Coronary artery (tissue), 2 donors: ENCODE data around the gene FBXO34.

Source experiments
- DNase-seq: peaks from one replicate; pipeline ENCODE4 v3.0.0-alpha.2; 2017; ENCODE audit warnings: low spot score
- H3K27ac ChIP-seq, 2 donors: fragments of 200-600 bp; sonication (generic); one replicate each; pipeline ENCODE4 v1.5.1; 2016 to 2019
- H3K4me3 ChIP-seq: fragments of 200-600 bp; sonication (generic); 2 replicates; pipeline ENCODE4 v1.5.1; 2016; ENCODE audit warnings: mild to moderate bottlenecking, moderate library complexity
- TF ChIP-seq, protein P1 (sequence below): fragments of 200-600 bp; sonication (generic); IDR thresholded peaks from one replicate; pipeline ENCODE4 v1.5.1; 2019; ENCODE audit warnings: antibody characterized with exemption

FBXO34 gene

GRCh38 chr14:55386037-55386808, 115.0 kb downstream of the FBXO34 start:
- Histone ChIP-seq H3K27ac (no peak overlapping the region), H3K4me3 (no peak overlapping the region)
- DNase-seq: no peak
- TF ChIP-seq, protein P1, sequence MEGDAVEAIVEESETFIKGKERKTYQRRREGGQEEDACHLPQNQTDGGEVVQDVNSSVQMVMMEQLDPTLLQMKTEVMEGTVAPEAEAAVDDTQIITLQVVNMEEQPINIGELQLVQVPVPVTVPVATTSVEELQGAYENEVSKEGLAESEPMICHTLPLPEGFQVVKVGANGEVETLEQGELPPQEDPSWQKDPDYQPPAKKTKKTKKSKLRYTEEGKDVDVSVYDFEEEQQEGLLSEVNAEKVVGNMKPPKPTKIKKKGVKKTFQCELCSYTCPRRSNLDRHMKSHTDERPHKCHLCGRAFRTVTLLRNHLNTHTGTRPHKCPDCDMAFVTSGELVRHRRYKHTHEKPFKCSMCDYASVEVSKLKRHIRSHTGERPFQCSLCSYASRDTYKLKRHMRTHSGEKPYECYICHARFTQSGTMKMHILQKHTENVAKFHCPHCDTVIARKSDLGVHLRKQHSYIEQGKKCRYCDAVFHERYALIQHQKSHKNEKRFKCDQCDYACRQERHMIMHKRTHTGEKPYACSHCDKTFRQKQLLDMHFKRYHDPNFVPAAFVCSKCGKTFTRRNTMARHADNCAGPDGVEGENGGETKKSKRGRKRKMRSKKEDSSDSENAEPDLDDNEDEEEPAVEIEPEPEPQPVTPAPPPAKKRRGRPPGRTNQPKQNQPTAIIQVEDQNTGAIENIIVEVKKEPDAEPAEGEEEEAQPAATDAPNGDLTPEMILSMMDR: no peak

DNA sequence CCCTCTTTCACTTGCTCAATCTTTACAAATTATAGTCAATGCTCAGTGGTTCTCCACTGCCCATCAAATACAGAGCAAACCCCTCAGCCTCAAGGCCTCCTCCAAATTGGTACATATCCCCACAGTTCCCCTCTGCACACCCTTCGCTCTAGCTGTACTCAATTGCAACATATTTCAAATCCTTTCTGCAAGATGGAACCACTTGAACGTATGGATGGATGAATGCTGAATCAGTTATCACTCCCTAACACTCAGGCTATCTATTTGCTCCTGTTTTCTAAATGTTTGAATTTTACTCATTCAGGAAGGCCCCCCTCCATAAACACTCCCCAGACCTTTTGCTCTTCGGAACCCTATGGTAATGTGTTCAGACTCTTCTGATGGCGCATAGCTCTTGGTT, 115.9 kb downstream of the FBXO34 start:
- H3K27ac ChIP-seq: no peak overlapping the region
- no peak for DNase-seq

DNA sequence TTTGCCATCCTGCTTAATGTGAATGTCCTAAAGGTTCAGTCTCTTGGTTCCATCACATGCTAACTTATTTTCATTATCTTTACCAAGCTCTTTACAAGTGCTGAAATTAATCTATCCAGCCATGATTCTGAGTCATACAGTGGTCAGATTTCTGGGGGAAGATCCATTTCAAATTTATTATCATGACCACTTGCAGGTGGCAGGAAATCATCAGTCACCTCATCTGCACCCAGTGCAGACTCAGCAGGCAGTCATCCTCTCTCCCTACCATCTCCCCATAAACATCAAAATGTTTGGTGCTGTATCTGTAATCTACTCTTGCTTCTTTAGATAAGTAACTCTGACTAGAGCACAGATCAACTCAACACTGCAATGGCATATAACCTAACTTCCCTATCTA, 116.9 kb downstream of the FBXO34 start:
- no peak overlapping the region for H3K4me3 ChIP-seq
- TF ChIP-seq, protein P1: no peak
- H3K27ac ChIP-seq: no peak overlapping the region
- DNase-seq: no peak

More for the DNA sequence above, 115.9 kb downstream of the FBXO34 start:
- no peak overlapping the region for H3K4me3 ChIP-seq
- TF ChIP-seq, protein P1: no peak

DNA sequence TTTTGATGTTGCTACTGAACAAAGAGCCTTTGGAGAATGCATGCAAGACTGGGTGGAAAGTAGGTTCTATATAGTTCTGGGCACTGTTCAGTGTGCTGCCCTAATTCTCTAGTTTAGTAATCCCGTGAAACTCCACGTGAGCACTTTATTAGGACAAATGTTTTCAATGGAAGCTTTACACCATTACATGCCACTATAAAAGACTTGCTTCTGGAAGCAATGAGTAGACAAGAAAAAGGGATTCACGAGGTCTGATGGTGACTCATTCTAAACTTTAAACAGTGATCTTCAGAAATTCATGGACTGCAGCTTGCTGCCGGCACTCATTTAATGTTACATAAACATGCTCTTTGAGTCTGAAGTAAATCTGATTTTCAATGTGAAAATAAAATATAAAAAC, 118.1 kb downstream of the FBXO34 start:
- H3K4me3 ChIP-seq: no peak overlapping the region
- no peak for DNase-seq
- TF ChIP-seq, protein P1: no peak
- H3K27ac ChIP-seq: no peak overlapping the region

DNA sequence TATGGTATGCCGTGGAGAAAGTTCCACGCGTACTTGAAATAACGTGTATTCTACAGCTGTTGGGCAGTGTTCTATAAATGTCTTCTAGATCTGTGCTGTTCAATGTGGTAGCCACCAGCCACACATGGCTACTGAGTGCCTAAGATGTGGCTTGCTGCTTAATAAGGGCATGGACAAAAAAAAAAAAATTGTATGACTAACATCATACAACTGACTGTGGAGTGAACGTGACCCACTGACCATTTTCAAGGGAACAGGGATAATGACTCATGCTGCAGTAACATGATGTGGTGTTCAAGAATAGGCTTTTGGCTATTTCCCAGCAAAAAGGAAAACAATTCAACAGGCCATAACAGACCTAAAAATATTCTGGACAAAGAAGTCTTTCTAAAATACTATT, 127.5 kb downstream of the FBXO34 start:
- TF ChIP-seq, protein P1: no peak
- no peak overlapping the region for H3K4me3 ChIP-seq
- H3K27ac ChIP-seq: peak overlapping the region; percentile 52 to 71
- DNase-seq: no peak

DNA sequence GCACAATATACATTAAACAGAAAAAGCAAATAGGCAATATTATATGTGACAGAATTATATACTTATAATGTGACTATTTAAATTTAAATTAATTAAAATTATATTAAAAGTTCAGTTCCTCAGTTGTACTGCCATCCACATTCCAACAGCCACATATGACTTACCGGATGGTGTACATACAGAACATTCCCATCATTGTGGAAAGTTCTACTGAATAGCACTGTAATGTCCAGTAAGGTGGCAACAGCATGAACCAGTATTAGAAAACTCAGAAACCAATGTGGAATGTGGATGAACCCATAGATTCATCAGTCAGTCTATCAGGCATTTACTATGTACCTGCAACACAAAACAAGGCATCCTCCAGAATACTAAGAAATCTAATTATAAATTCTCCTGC, 128.0 kb downstream of the FBXO34 start:
- TF ChIP-seq, protein P1: no peak
- no peak overlapping the region for H3K4me3 ChIP-seq
- H3K27ac ChIP-seq: peak overlapping the region; percentile 52 to 71

DNA sequence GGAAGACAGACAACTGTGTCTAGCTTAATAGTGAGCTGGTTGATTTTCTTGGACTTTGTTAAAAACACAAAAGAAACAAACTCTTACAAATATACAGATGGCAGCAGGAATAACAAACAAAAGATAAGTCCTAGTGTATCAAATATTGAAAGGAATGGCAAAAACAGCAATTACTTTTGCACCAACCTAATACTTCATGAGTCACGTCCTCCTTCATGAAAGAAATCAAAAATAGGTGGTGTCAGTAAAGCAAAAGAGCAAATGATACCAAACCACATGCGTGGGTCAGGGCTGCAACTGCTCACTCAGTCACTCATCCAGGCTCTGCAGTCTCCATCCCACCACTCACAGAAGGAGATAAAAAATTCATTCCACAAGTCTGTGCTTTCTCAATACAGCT, 128.6 kb downstream of the FBXO34 start:
- Histone ChIP-seq H3K4me3 (no peak overlapping the region), H3K27ac (peak overlapping the region in 1 of 2 donors; percentile 2)
- TF ChIP-seq, protein P1: no peak
- DNase-seq: no peak

More for the DNA sequence above, 128.0 kb downstream of the FBXO34 start:
- DNase-seq: no peak
